NCI-H146 treated with DMSO at 0.1 percent for 48 hours (cell line): ENCODE data around the gene PAOX.
"Not testable (repeated sequence)": the region's sequence is repeated elsewhere in the genome, so short reads cannot be mapped to it uniquely, and the experiment has no call there.

Source experiments
- DNase-seq: peaks from one replicate; lab custom pipeline; 2025; ENCODE audit not compliant: unreplicated experiment; lab: John Stamatoyannopoulos, UW

Gene PAOX

DNA sequence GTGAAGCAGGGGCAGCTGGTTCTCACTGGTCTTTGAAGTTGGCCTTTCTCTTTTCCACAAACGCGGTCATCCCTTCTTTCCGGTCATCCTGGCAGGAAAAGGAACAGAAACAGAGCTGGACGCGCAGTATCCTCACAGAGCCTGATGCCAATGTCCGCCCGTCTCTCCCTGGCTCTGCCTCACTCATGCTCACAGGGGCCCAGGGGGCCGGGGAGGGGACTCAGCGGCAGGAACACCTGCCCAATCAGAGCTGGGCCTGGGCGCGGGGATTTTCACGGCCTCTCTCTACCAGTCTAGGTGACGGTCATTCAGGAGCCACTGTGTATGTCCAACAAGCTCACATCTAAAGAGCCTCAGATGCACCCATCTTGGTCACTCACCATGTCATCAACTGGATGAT, 16.2 kb upstream of the PAOX start:
- no peak for DNase-seq

DNA sequence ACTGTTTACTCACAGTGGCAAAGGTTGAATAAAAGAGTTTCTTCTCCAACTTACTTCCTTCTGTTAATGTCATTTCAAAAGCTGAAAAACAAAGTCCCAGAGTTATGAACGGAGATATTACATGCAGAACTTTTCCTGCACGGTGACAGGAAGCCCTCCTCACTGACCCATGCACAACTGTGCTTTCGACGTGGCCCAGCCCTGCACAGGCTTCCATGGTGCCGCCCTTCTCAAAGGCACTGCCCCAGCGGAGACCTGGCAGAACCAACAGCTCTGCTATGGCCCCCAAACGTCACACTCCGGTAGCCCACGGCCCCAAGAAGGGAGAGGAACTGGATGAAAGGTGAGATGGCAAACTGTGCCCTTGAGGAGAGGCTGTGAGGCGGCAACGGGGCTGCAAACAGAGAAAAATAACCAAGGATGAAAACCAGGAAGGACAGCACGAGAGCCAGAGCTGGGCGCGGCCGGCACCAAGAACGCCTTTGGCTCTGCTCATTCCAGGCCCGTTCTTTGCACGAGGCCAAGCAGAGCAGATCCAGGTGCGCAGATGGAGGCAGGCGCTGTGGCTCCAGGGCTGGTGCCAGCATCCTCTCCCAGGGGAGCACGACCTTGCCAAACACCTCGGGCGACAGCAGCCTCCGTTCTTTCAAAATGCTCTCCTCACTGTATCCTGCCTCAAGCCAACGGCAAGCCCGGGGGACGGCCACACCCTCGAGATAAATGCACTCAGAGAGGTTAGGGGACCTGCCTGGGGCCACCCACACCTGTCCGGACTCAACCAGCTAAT, 14.2 kb upstream of the PAOX start:
- DNase-seq = no peak

DNA sequence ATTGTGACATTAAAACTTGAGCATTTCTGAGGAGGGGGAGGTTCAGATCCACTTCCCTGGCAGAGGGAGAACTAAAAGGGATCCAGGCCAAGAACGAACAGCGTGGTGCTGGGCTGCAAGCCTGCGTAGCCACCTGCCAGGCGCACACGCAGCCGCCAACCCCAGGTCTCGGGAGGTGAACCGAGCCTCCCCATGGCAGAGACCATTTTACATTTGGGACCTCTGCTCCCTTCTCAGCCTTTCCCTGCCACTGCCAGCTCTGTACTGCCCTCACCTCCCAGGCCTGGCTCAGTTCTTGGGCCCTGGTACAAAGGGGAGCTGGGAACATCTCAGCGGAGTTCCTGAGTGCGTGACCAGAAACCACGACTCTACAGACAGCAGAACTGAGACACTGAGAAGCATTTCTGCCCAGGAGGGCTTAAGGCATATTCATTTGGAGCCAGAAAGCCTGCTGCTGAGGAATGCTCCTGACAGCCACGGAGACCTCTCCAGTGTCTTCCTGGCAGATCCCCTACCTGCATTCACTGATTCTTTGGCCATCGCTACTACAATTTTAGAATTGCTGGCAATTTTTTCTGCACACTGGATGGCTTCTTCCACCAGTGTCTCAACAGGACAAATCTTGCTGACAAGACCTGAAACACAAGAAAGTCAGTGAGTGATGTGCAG, 13.5 kb upstream of the PAOX start:
- DNase-seq = no peak

DNA sequence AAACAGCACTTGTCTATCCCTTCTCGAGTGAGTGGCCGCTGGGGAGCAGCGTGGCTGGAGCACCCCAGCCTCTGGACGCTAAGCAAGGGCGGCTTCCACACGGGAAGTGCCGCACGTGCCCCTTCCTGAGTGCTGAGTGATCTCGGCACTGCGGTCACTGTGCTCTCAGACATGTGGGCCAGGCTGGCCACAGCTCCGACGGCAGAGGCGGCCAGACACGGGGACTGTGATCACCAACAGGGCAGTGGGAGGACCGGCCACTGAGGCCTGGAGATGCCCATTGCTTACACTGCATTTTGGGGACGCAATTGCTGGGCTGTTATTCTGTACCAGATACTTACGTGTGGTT, 13.0 kb upstream of the PAOX start:
- no peak for DNase-seq

DNA sequence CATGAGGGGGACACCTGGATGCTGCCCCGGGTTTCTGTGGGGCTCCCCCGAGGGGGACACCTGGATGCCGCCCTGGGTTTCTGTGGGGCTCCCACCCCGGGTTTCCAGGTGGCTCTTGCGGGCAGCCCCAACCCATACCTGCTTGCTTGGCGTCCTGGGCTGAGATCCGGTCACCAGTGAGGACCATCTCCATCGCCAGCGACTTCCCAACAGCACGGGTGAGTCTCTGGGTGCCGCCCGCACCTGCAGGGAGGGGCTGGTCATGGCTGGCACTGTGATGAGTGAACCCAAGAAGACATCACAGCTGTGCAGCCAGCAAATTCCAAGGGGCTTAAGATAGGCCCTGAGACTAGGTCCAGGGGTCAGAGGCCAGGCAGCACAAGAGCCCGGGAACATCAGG, 12.3 kb upstream of the PAOX start:
- DNase-seq = no peak

DNA sequence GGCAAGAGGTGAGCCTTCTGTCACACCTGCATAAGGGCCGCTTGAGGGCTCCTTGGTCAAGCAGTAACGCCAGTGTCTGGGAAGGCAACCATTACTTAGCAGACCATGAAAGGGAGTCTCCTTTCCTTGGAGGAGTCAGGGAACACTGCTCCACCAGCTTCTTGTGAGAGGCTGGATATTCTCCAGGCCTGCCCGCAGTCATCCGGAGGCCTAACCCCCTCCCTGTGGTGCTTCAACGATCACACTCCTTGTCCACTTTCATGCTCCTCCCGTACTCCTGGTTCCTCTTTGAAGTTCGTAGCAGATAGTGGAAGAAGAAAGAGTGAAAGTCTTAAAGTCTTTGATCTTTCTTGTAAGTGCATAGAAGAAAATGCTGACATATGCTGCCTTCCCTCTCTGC, 11.6 kb upstream of the PAOX start:
- DNase-seq = not testable (repeated sequence)

DNA sequence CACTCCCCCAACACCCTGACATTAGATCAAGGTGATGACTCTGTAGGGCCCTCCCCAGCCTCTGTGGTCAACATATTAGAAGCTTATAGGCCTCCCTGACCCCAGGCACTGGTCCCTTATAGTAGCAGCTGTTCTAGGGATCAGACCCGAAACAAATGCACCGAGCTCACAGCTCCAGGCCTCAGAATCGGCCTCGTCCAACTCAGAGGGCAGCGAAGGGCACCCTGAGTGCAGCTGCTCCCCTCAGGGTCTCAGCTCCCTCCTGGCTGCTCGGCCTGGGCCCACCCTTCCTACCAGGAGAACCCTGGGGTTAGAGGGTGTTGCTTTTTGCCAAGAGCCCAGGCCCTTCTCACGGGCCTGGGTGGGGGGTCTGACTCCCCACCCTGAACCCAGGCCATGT, 10.9 kb upstream of the PAOX start:
- DNase-seq = no peak

DNA sequence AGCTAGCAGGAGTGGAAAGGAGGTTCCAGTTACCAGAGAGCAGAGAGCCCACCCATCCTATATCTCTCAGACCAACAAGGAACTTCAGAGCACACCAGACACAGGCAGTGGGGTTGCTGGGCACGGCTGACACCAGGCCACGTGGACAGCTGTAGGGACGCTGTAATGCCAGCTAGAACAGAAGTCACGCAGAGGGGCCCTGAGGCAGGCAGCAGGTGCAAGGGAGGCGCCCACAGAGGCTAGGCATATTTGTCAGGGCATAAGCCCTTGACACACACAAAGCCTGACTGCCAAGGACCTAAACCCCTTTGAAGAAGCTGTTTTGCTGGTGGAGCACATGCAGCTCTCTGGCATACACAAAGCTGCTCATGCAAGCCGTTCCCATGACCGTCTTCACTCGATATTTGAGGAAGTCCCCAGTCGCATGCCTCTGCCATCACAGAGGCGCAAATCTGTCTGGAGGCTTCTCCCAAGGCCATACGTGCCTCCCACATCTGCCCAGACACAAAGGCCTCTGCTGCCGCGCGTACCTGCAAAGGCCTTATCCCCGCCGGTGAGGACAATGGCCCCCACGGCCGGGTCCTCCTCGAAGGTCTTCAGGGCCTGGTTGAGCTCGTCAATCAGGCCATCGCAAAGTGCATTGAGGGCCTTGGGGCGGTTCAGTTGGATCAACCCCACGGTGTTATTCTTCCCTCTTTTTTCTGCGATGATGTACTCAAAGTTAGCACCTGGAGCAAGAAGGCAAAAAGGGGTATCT, 8.9 kb upstream of the PAOX start:
- DNase-seq = no peak

DNA sequence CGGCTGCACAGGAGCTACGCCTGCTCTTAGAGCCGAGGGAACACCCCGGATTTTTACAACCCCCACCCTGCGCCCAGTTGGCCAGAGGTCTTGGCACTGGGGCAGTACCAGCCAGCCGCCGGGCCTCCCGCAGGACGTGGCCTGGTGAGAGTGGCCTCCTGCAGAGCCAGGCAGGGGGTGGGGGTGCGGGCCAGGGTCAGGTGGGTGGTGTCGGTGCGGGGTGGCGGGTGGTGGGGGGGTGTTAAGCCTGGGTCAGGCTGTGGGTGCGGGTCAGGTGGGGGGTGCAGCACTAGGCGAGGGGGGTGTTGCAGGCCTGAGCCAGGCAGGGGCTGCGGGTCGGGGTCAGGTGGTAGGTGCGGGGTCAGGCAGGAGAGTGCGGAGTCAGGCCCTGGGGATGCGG, 6.6 kb upstream of the PAOX start:
- DNase-seq = no peak

DNA sequence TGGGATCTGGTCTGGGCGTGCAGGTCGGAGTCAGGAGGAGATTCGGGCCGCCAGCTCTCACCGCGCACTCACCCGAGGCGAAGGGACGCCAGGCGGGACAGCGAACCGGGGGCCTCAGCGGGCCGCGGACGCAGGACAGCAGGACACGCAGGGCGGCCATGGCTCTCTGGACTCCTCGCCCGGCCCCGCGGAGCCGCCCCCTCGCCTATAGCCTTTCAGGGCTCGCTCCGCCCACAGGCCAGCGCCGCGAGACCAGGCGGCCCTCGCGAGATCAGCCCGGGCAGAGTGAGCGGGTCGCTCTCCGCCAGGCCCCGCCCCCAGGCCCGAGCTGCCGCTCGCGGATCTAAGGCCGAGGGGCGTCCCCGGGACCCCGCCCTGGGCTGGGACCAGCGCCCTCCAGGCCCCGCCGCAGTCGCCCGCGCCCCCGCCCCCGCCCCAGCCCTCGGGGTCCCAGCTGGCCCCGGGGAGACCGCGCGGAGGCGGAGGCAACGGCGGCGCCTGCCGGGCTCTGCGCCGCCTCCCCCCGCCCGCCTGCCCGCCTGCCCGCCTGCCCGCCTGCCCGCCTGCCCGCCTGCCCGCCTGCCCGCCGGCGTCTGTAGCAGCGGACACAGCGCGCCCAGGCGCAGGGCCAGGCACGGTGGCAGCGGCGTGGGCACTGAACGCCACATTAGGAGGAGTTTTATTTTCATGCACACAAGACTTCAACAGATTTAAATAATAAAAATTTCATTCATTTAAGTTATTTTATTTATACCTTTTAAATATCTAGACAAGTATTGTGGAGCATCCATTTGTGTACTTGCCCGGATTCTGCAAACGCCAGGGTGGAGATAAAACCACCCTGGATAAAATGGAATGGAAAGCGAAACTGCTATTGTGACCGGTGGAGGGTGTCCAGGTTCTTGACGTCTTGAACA, 5.6 kb upstream of the PAOX start, which contains the start of gene ECHS1:
TSS of gene ECHS1 (minus strand) at position 181 of the 917 bp plus-strand sequence. CDS start at position 160, 21 bp downstream.
- DNase-seq = peak; percentile 76

DNA sequence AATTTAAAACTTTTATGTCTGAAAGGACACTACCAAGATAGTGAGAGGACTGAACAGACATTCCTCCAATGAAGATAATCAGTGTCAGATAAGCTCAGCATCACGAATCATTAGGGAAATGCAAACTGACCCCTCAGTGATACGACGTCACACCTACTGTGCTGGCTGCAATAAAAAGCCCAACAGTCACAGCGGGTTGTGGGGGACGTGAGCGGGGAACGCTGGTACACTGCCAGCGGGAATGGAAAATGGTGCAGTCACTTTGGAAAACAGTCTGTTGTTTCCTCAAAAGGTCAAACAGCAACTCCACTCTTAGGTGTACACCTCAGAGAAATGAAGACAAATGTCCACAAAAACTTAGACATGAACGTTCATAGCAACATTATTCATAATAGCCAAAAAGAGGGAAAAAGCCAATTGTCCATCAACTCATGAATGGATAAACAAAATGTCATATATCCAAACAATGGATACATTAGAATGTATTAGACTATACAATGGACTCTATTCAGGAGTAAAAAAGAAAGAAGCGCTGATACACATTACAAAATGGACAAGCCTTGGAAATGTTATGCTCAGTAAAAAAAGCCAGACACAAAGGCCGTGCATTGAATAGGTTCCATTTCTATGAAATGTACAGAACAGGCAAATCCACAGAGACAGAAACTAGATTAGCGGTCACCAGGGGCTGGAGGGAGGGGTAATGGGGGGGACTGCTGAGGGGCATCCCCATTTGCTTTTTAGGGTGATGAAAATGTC, 3.5 kb upstream of the PAOX start:
- no peak for DNase-seq

DNA sequence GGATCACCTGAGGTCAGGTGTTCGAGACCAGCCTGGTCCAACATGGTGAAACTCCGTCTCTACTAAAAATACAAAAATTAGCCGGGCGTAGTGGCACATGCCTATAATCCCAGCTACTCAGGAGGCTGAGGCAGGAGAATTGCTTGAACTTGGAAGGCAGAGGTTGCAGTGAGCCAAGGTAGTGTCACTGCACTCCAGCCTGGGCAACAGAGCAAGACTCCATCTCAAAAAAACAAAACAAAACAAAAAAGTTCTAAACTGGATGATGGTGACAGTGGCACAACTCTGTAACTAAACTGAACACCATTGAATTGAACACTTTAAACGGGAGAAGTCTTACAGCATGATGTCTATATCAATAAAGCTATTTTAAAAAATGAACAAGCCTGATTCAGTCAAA, 2.9 kb upstream of the PAOX start:
- not testable (repeated sequence) for DNase-seq

DNA sequence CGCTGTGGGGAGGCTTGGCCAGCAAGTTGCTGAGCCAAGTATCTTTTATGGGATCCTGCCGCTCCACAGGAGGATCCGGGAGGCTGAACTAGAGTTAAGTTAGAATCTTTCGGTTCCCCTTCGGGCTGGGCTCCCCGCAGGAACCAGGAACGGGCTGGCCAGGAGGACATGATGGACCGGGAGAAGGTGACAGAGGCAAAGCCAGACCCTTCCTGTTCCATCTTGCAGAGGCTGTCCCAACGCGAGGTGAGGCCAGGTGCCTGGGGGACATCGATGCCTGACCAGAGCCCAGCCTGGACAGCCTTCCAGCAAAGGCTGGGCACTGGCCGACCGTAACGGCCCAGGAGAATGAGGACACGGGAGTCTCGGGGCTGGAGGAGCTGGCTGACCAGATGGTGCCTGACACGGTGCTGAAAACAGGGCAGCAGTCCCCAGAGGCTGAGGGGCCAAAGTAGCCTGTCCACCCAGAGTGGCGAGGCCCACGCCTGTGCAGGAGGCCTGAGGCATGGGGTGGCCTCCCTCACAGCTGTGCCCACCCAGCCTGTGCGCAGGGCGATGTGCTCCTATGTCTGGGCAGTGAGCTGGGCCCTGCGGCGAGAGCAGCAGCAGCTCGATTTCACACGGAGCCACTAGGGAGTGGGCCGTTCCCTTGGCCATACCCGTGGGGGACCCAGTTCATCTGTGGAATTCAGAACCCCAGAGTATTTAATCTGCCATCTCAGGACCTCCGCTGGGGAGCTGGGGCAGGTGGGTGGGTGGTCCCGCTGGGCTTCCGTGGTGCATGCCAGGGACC, 1.8 kb upstream of the PAOX start:
- DNase-seq = no peak

DNA sequence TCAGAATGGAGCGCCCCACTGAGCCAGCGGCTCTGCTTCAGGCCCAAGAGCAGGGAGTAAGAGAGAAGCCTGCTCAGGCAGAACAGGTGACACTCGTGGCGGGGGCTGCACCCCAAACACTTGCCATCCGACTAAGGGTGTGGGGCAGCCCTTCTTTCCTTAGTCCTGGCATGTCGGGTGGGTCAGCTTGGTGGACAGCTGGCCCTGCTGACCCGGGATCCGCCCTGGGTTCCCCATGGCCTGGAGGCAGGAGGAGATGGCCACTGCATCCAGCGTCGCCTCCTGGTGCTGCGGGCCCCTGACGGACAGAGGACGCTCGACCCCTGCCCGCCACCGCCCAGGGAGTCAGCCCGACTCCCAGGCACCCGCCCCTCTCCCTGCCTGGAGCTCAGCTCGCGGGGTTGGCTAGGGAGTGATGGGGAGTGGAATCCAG, 1.2 kb upstream of the PAOX start:
- DNase-seq = no peak

DNA sequence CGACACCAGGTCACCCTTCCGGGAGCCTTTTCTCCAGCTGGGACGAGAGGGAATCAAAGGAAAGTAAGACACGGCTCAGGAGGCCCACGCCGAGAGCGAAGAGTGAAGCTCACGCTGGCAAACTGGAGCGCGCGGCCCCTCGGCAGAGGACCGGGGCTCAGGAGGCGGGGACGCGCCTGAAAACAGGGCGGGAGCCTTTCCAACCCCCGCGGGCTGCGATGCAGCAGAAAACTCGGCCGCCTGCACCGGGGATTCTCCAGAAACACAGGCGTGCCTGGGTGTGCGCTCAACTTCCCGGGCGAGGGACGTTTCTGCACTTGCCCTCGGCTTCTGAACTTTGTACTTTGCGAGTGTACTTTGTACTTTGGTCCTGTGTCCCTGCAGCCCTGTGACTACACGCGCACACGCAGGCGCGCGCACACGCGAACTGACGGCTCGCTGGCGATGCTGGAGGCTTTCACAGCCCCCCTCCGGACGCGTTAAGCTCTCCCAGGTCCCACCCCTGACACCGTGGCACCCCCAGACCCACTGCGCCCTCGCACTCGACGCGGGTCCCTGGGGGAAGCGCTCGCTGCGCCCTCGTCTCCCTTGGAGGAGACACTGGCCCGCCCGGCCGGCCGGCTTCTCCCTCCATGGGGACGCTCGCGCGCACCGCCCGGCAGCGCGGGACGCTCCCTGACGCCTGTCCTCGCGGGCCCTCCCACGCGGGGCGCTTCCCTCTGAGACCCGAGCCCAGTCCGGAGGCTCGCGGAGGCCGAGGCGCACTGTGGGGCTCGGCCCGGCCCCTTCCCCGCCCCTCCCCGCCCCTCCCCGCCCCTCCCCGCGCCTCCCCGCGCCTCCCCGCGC, 588 bp upstream of the PAOX start:
- no peak for DNase-seq

DNA sequence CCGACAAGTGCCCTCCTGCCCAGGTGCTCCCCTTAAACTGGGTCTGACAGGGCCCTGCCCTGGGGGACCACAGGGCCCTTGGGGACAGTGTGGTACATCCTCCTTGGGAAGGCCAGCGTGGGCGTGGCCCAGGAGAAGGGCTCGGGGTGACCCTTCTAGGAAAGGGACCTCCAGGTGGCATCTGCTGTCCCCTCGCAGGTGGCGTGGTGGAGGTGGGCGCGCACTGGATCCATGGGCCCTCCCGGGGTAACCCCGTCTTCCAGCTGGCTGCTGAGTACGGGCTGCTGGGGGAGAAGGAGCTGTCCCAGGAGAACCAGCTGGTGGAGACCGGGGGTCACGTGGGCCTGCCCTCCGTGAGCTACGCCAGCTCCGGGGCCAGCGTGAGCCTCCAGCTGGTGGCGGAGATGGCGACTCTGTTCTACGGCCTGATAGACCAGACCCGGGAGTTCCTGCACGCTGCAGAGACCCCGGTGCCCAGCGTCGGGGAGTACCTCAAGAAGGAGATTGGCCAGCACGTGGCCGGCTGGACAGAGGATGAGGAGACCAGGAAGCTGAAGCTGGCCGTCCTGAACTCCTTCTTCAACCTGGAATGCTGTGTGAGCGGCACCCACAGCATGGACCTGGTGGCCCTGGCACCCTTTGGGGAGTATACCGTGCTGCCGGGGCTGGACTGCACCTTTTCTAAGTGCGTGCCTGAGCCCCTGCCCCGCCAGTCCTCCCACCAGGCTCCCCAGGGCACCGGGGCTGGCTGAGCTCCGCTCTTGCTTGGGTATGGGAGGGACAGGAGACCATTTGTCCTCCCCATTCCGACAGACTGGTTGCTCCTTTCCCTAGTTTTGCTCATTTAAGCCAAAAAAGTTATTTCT, 972 bp downstream of the PAOX start:
- DNase-seq = no peak

DNA sequence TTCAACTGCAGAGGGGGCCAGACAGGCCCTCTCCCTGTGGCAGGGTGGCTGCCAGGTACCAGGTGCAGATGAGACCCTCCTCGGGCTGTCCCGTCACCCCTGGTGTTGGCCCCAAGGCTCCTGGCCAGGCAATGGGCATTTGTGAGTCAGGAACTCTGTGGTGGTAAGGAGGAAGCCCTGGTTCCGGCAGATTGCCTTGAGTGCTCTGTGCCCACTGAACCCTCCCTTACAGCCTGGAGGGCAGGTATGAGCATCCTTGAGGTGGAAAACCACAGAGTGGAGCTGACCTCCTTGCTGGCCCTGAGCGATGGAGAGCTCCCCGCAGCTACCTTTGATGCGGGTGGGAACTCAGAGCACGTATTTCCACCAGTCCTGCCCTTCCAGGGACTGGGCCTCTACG, 2.0 kb downstream of the PAOX start:
- no peak for DNase-seq

DNA sequence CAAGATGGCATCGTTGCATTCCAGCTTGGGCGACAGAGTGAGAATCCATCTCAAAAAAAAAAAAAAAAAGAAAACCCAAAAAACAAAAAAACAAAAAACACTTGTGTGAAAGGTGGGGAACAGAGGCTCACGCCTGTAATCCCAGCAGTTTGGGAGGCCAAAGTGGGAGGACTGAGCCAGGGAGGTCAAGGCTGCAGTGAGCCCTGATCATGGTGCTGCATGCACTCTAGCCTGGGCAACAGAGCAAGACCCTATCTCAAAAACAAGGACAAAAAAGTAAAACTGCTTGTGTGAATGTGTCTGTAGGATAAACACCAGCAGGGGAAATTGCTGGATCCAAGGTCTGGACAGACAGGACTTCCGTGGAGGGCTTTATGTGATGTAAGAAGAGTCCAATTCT, 4.5 kb downstream of the PAOX start:
- DNase-seq = no peak
